Endothelial cell of umbilical vein (primary cell): ENCODE results near the gene COPS9. TPM values are rescaled to one million over a fixed set of nuclear protein-coding genes. Genes with fewer than 3 reads are reported as not detected.

ENCODE experiments used
- BruUV-seq: library from RNA; stranded (reverse); fragments of 400-500 nt; replicated peaks from 2 replicates; lab custom pipeline; 2021; lab: Mats Ljungman, UMichigan
- CTCF ChIA-PET: fragments of 300-600, 350-600 bp; sonication (Branson Sonifier 250); formaldehyde crosslinking; loops from one replicate; lab custom pipeline; 2021; ENCODE audit warnings: antibody characterized with exemption, inconsistent platforms; lab: Charles Lee
- POLR2A ChIA-PET: fragments of 300-600, 350-600 bp; sonication (Branson Sonifier 250); formaldehyde crosslinking; loops from one replicate; lab custom pipeline; 2021; ENCODE audit warnings: antibody characterized with exemption, inconsistent platforms; lab: Charles Lee
- DNase-seq: peaks from one replicate; pipeline ENCODE4 v3.0.0-alpha.2; 2011; ENCODE audit warnings: low read depth, low spot score
- FAIRE-seq: peaks from 2 replicates; lab custom pipeline; 2011; peaks lifted over from hg19 to GRCh38; lab: Jason Lieb, UNC
- H2AFZ ChIP-seq: 2 replicates; pipeline ENCODE4 v1.6.0; 2012; ENCODE audit warnings: low read depth, low read length, control low read depth, inconsistent platforms
- H3K27ac ChIP-seq: 2 replicates; pipeline ENCODE4 v1.5.1; 2011; ENCODE audit warnings: low read depth, mild to moderate bottlenecking, control low read depth, low read length, moderate library complexity; ENCODE audit not compliant: insufficient read depth
- H3K27me3 ChIP-seq, 2 experiments: 2 replicates each; pipeline versions ENCODE4 v1.6.0 to v1.6.1; 2011; ENCODE audit warnings: low read length in 2 of 2, mixed read lengths in 1 of 2; ENCODE audit not compliant: control insufficient read depth in 2 of 2, insufficient read depth in 2 of 2
- H3K36me3 ChIP-seq, 2 experiments: 2 replicates in 1 of 2; 3 replicates in 1 of 2; pipeline ENCODE4 v1.5.1; 2011; ENCODE audit warnings: low read length in 2 of 2, mild to moderate bottlenecking in 1 of 2, moderate library complexity in 1 of 2; ENCODE audit not compliant: control insufficient read depth in 2 of 2, insufficient read depth in 2 of 2; ENCODE audit errors: extremely low read depth in 1 of 2
- H3K4me1 ChIP-seq: 3 replicates; pipeline ENCODE4 v1.5.1; 2011; ENCODE audit warnings: mild to moderate bottlenecking, low read length; ENCODE audit not compliant: control insufficient read depth, insufficient read depth; ENCODE audit errors: extremely low read depth
- H3K4me2 ChIP-seq: 2 replicates; pipeline ENCODE4 v1.6.1; 2011; ENCODE audit warnings: low read length, control low read depth, mixed read lengths; ENCODE audit not compliant: insufficient read depth
- H3K4me3 ChIP-seq, 3 experiments: fragments of 200-600 bp in 1 of 3; sonication (generic), shearing (Covaris generic) in 1 of 3; replicated peaks in 1 of 3; 2 replicates each; pipeline ENCODE4 v1.5.1; 2011 to 2016; ENCODE audit warnings: control low read depth in 3 of 3, low read length in 3 of 3, mild to moderate bottlenecking in 2 of 3, inconsistent platforms in 1 of 3, low read depth in 1 of 3, moderate library complexity in 1 of 3; ENCODE audit not compliant: insufficient read depth in 1 of 3
- H3K79me2 ChIP-seq: 2 replicates; pipeline ENCODE4 v1.6.0; 2012; ENCODE audit warnings: low read length, inconsistent platforms; ENCODE audit not compliant: control insufficient read depth, insufficient read depth
- H3K9ac ChIP-seq: replicated peaks from 2 replicates; pipeline ENCODE3; 2011; ENCODE audit warnings: low read length, control low read depth; ENCODE audit not compliant: insufficient read depth; ENCODE audit errors: extremely low read depth
- H3K9me1 ChIP-seq: replicated peaks from 3 replicates; pipeline ENCODE4 v1.6.0; 2011; ENCODE audit warnings: mild to moderate bottlenecking, low read length; ENCODE audit not compliant: control insufficient read depth, insufficient read depth; ENCODE audit errors: extremely low read depth
- H3K9me3 ChIP-seq: replicated peaks from 2 replicates; pipeline ENCODE4 v1.5.1; 2012; ENCODE audit warnings: low read length, inconsistent platforms; ENCODE audit not compliant: control insufficient read depth, insufficient read depth
- H4K20me1 ChIP-seq: replicated peaks from 2 replicates; pipeline ENCODE3; 2011; ENCODE audit warnings: mild to moderate bottlenecking, low read length; ENCODE audit not compliant: control insufficient read depth, insufficient read depth; ENCODE audit errors: extremely low read depth
- CTCF ChIP-seq, 2 donors: IDR thresholded peaks; 1 replicate in 1 of 2; 2 replicates in 1 of 2; pipeline ENCODE4 v1.5.1; 2011; ENCODE audit warnings: low read length in 2 of 2, mild to moderate bottlenecking in 2 of 2, moderate library complexity in 2 of 2, control low read depth in 1 of 2, inconsistent platforms in 1 of 2, low read depth in 1 of 2; ENCODE audit not compliant: insufficient read depth in 1 of 2; ENCODE audit errors: extremely low read depth in 1 of 2
- EZH2 ChIP-seq: IDR thresholded peaks from 2 replicates; pipeline ENCODE4 v1.6.1; 2012; ENCODE audit warnings: borderline replicate concordance, low read depth, mild to moderate bottlenecking, moderate library complexity, low read length, inconsistent platforms; ENCODE audit not compliant: severe bottlenecking
- FOS ChIP-seq: IDR thresholded peaks from 2 replicates; pipeline ENCODE4 v1.6.1; 2011; ENCODE audit warnings: mild to moderate bottlenecking, low read length, moderate library complexity, borderline replicate concordance; ENCODE audit not compliant: insufficient read depth
- GATA2 ChIP-seq: IDR thresholded peaks from 2 replicates; pipeline ENCODE4 v1.7.0; 2011; ENCODE audit warnings: low read depth, mild to moderate bottlenecking, moderate library complexity, mixed read lengths, low read length; ENCODE audit not compliant: insufficient read length, insufficient read depth
- JUN ChIP-seq: IDR thresholded peaks from 2 replicates; pipeline ENCODE4 v1.6.1; 2011; ENCODE audit warnings: borderline replicate concordance, low read depth; ENCODE audit not compliant: insufficient read length, insufficient read depth
- MAX ChIP-seq: IDR thresholded peaks from 2 replicates; pipeline ENCODE4 v1.6.1; 2011; ENCODE audit not compliant: insufficient read depth, insufficient read length
- MYC ChIP-seq: IDR thresholded peaks from one replicate; pipeline ENCODE4 v1.6.1; 2011; ENCODE audit warnings: mild to moderate bottlenecking, low read depth, low read length
- POLR2A ChIP-seq: IDR thresholded peaks from 2 replicates; pipeline ENCODE4 v1.6.1; 2012; ENCODE audit warnings: low read depth, mild to moderate bottlenecking, control low read depth, low read length
- POLR2AphosphoS5 ChIP-seq: IDR thresholded peaks from 2 replicates; pipeline ENCODE4 v1.6.1; 2012; ENCODE audit warnings: low read depth, mild to moderate bottlenecking, control low read depth, low read length, moderate library complexity; ENCODE audit not compliant: insufficient read depth
- dilution Hi-C: fragments of 300-500 bp; cut with MboI; formaldehyde crosslinking; loops from one replicate; pipeline ENCODE4 v1.15.0; 2019; ENCODE audit warnings: low sequenced_read_pairs; ENCODE audit not compliant: extremely low pct_ligation_motif_present
- intact Hi-C: fragments of 100-400 bp; cut with micrococcal nuclease; formaldehyde crosslinking; loops from one replicate; pipeline ENCODE4 v1.10.0; 2022
- polyA plus RNA-seq, 4 experiments: library from polyadenylated mRNA; depleted of rRNA in 3 of 4; stranded (reverse) in 3 of 4; unstranded in 1 of 4; fragments of >200 nt; gene quantifications; 2 replicates each; pipeline versions ENCODE4 v1.2.1 to v1.2.3, GENCODE V29; 2011 to 2012; ENCODE audit warnings: missing spikeins in 1 of 4
- total RNA-seq: library from RNA; stranded (reverse); gene quantifications from 2 replicates; pipeline ENCODE4 v1.2.3, GENCODE V29; 2021

The COPS9 gene
- total and polyA plus RNA-seq, 2 donors (not counting 3 experiments of a cell fraction or from before 2014, with no cell fraction given): 196 to 361 TPM

GRCh38 chr2:240153418-240153817 lies 17.3 kb upstream of the COPS9 start:
- no peak for TF ChIP-seq FOS
- TF ChIP-seq JUN: no peak
- no peak for TF ChIP-seq GATA2
- TF ChIP-seq EZH2: no peak
- no peak for TF ChIP-seq MAX
- TF ChIP-seq MYC: no peak
- no peak for TF ChIP-seq CTCF (IDR thresholded peaks at IDR 0.05; ENCODE audit: extremely low read depth in 1 of 2, insufficient read depth in 1 of 2, low read depth in 1 of 2, low read length in 2 of 2)
- no peak for TF ChIP-seq POLR2AphosphoS5
- no peak for TF ChIP-seq POLR2A
- no peak for FAIRE-seq
- no peak overlapping the region for H3K4me3 ChIP-seq
- H3K27me3 ChIP-seq: no peaks in the 10 kb centered on the region
- no peak overlapping the region for H2AFZ ChIP-seq
- dilution Hi-C loops (no loop called here), intact Hi-C loops (no loop called here)
- no peaks in the 10 kb centered on the region for H4K20me1 ChIP-seq
- H3K4me1 ChIP-seq: no peaks in the 10 kb centered on the region
- H3K79me2 ChIP-seq: no peaks in the 10 kb centered on the region
- DNase-seq: no peak
- ChIA-PET POLR2A (no interaction called here), CTCF (interaction anchor here (1.7 kb wide), 1 partner anchor 10 kb away, joined by 6 read pairs; no protein-coding TSS in a partner anchor)
- H3K27ac ChIP-seq: no peak overlapping the region
- no peaks in the 10 kb centered on the region for H3K9me3 ChIP-seq
- no TSS peak for BruUV-seq
- H3K9ac ChIP-seq: no peak overlapping the region
- no peak overlapping the region for H3K4me2 ChIP-seq
- H3K36me3 ChIP-seq: no peaks in the 10 kb centered on the region
- no peaks in the 10 kb centered on the region for H3K9me1 ChIP-seq
